SK-N-MC (cell line): ENCODE data around the gene AP1M1.

ENCODE experiments used
- EZH2 ChIP-seq: fragments of 200-600 bp; sonication (generic); IDR thresholded peaks from one replicate; pipeline ENCODE4 v1.6.1; 2017; ENCODE audit warnings: antibody characterized with exemption
- POLR2AphosphoS5 ChIP-seq: IDR thresholded peaks from 2 replicates; pipeline ENCODE4 v1.6.1; 2012; ENCODE audit warnings: mild to moderate bottlenecking, low read depth, low read length, borderline replicate concordance

GRCh38 chr19:16233081-16233776 lies 35.5 kb downstream of the AP1M1 start:
- TF ChIP-seq EZH2 (no peak), POLR2AphosphoS5 (no peak)
